GM23248 (cell line): Measurements from ENCODE around the gene DCUN1D3. TPM values are rescaled to one million over a fixed set of nuclear protein-coding genes. Genes with fewer than 3 reads are reported as not detected.

ENCODE experiments used
- DNase-seq: peaks from one replicate; pipeline ENCODE4 v3.0.0-alpha.2; 2015
- H2AFZ ChIP-seq: fragments of 200-600 bp; sonication (generic); 2 replicates; pipeline ENCODE4 v1.6.1; 2016; ENCODE audit warnings: antibody characterized with exemption
- H3F3A ChIP-seq: fragments of 200-600 bp; sonication (generic); 2 replicates; pipeline ENCODE4 v1.6.1; 2016; ENCODE audit warnings: mild to moderate bottlenecking, antibody characterized with exemption, mixed run types; ENCODE audit not compliant: insufficient read depth
- H3K27ac ChIP-seq: fragments of 200-600 bp; sonication (generic); 2 replicates; pipeline ENCODE4 v1.5.1; 2016; ENCODE audit warnings: mild to moderate bottlenecking
- H3K27me3 ChIP-seq: fragments of 200-600 bp; sonication (generic); replicated peaks from 2 replicates; pipeline ENCODE4 v1.6.1; 2016; ENCODE audit warnings: mild to moderate bottlenecking; ENCODE audit not compliant: insufficient read depth
- H3K36me3 ChIP-seq: fragments of 200-600 bp; sonication (generic); 2 replicates; pipeline ENCODE4 v1.6.1; 2016; ENCODE audit warnings: low read depth, mild to moderate bottlenecking
- H3K4me1 ChIP-seq: fragments of 200-600 bp; sonication (generic); 2 replicates; pipeline ENCODE4 v1.6.1; 2016; ENCODE audit warnings: mild to moderate bottlenecking; ENCODE audit not compliant: insufficient read depth
- H3K4me2 ChIP-seq: fragments of 200-600 bp; sonication (generic); one replicate; pipeline ENCODE4 v1.6.1; 2016; ENCODE audit warnings: mild to moderate bottlenecking; ENCODE audit not compliant: unreplicated experiment
- H3K4me3 ChIP-seq: fragments of 200-600 bp; sonication (generic); 2 replicates; pipeline ENCODE4 v1.5.1; 2016; ENCODE audit warnings: mild to moderate bottlenecking
- H3K79me2 ChIP-seq: fragments of 200-600 bp; sonication (generic); 2 replicates; pipeline ENCODE4 v1.6.1; 2016; ENCODE audit warnings: mild to moderate bottlenecking; ENCODE audit not compliant: insufficient read depth
- H3K9ac ChIP-seq: fragments of 200-600 bp; sonication (generic); 2 replicates; pipeline ENCODE4 v1.6.1; 2016; ENCODE audit warnings: mild to moderate bottlenecking
- H3K9me2 ChIP-seq: fragments of 200-600 bp; sonication (generic); 2 replicates; pipeline ENCODE4 v1.6.1; 2016; ENCODE audit warnings: mixed run types, mild to moderate bottlenecking, moderate library complexity; ENCODE audit not compliant: insufficient read depth
- H3K9me3 ChIP-seq: fragments of 200-600 bp; sonication (generic); one replicate; pipeline ENCODE4 v1.6.1; 2017; ENCODE audit warnings: low read depth
- H4K20me1 ChIP-seq: fragments of 200-600 bp; sonication (generic); 2 replicates; pipeline ENCODE4 v1.6.0; 2016; ENCODE audit not compliant: insufficient read depth
- EZH2 ChIP-seq: fragments of 200-600 bp; sonication (generic); IDR thresholded peaks from 2 replicates; pipeline ENCODE4 v1.6.1; 2018; ENCODE audit warnings: antibody characterized with exemption, mild to moderate bottlenecking; ENCODE audit not compliant: insufficient read depth, poor library complexity, severe bottlenecking
- EZH2phosphoT487 ChIP-seq: fragments of 200-600 bp; sonication (generic); IDR thresholded peaks from 2 replicates; pipeline ENCODE4 v1.6.1; 2018; ENCODE audit warnings: antibody characterized with exemption, moderate library complexity, mild to moderate bottlenecking, low read depth; ENCODE audit not compliant: insufficient read depth
- WGBS, 2 experiments: methylation state at CpG; one replicate each; pipeline ENCODE4 v1.1.6; 2015 to 2017; ENCODE audit warnings: low lambda C conversion rate in 2 of 2, low coverage in 1 of 2; ENCODE audit errors: missing lambda C conversion rate in 2 of 2; 5-methylcytosine and 5-hydroxymethylcytosine counted together
- in situ Hi-C: fragments of 300-500 bp; cut with MboI; formaldehyde crosslinking; loops from 2 replicates; pipeline ENCODE4 v1.15.0; 2020
- polyA plus RNA-seq: library from polyadenylated mRNA; unstranded; fragments of >200 nt; fragmentation: Nextera tagmentation; extraction: Ambion mirVana; gene quantifications from 2 replicates; pipeline ENCODE4 v1.2.1, GENCODE V29; 2016
- total RNA-seq: library from RNA; depleted of rRNA; stranded (reverse); fragments of >200 nt; shearing (Covaris generic); gene quantifications from 2 replicates; pipeline ENCODE4 v1.2.3, GENCODE V29; 2014

The DCUN1D3 gene
- total and polyA plus RNA-seq, 2 experiments from 2014 or later: 15.2 to 35.2 TPM

GRCh38 chr16:20844588-20844987, 55.6 kb downstream of the DCUN1D3 start:
- H3K4me1 ChIP-seq: peaks cover 2% of the 10 kb centered on the region; the same call in 1 of the 2 replicates
- no peak overlapping the region for H3K4me2 ChIP-seq
- in situ Hi-C loops: no loop called here

GRCh38 chr16:20844054-20844453, 56.1 kb downstream of the DCUN1D3 start:
- TF ChIP-seq EZH2phosphoT487: no peak
- no peak for TF ChIP-seq EZH2
- no peak overlapping the region for H3K9ac ChIP-seq
- in situ Hi-C loops: no loop called here
- no peaks in the 10 kb centered on the region for H4K20me1 ChIP-seq
- H2AFZ ChIP-seq: no peak overlapping the region
- H3K79me2 ChIP-seq: no peaks in the 10 kb centered on the region
- H3K4me1 ChIP-seq: no peaks in the 10 kb centered on the region
- H3K9me2 ChIP-seq: no peaks in the 10 kb centered on the region
- H3K4me2 ChIP-seq: no peak overlapping the region
- 0 out of 2 replicates have a peak, but pooled peaks cover 2% of the 10 kb centered on the region for H3F3A ChIP-seq
- H3K27ac ChIP-seq: no peak overlapping the region
- H3K4me3 ChIP-seq: no peak overlapping the region
- DNase-seq: no peak
- no peaks in the 10 kb centered on the region; the same call in 1 of the 2 replicates for H3K36me3 ChIP-seq
- H3K9me3 ChIP-seq: no peaks in the 10 kb centered on the region
- no peaks in the 10 kb centered on the region for H3K27me3 ChIP-seq
- 95 to 98% methylated on average over 2 of the region's 2 CpGs for WGBS, 2 experiments

More at GRCh38 chr16:20844588-20844987, 55.6 kb downstream of the DCUN1D3 start:
- Histone ChIP-seq H3K9me2 (no peaks in the 10 kb centered on the region), H3K9me3 (no peaks in the 10 kb centered on the region), H3K27me3 (no peaks in the 10 kb centered on the region), H3K79me2 (no peaks in the 10 kb centered on the region), H3K9ac (no peak overlapping the region), H3K36me3 (no peaks in the 10 kb centered on the region; the same call in 1 of the 2 replicates), H4K20me1 (no peaks in the 10 kb centered on the region), H3K27ac (no peak overlapping the region), H3F3A (0 out of 2 replicates have a peak, but pooled peaks cover 8% of the 10 kb centered on the region), H2AFZ (no peak overlapping the region), H3K4me3 (no peak overlapping the region)
- no peak for TF ChIP-seq EZH2phosphoT487
- TF ChIP-seq EZH2: no peak
- WGBS, 2 experiments: 82 to 87% methylated on average over 3 of the region's 3 CpGs
- DNase-seq: no peak

GRCh38 chr16:20839504-20839903, 60.7 kb downstream of the DCUN1D3 start:
- H3K9ac ChIP-seq: no peak overlapping the region
- no peaks in the 10 kb centered on the region for H3K9me2 ChIP-seq
- no peaks in the 10 kb centered on the region for H3K9me3 ChIP-seq
- H3K79me2 ChIP-seq: no peaks in the 10 kb centered on the region
- no peak overlapping the region for H3K27ac ChIP-seq
- no peaks in the 10 kb centered on the region for H3K4me1 ChIP-seq
- no peaks in the 10 kb centered on the region; the same call in 1 of the 2 replicates for H3K36me3 ChIP-seq
- DNase-seq: no peak
- H4K20me1 ChIP-seq: no peaks in the 10 kb centered on the region
- H3K4me2 ChIP-seq: no peak overlapping the region
- no peak for TF ChIP-seq EZH2
- no peak for TF ChIP-seq EZH2phosphoT487
- H2AFZ ChIP-seq: no peak overlapping the region
- 97 to 100% methylated on average over 2 of the region's 2 CpGs for WGBS, 2 experiments
- no peak overlapping the region for H3K4me3 ChIP-seq
- in situ Hi-C loops: no loop called here
- H3F3A ChIP-seq: no peaks in the 10 kb centered on the region
- H3K27me3 ChIP-seq: no peaks in the 10 kb centered on the region

GRCh38 chr16:20838240-20838639, 61.9 kb downstream of the DCUN1D3 start:
- no peak overlapping the region for H3K27ac ChIP-seq
- no peaks in the 10 kb centered on the region for H3K4me1 ChIP-seq
- H3F3A ChIP-seq: no peaks in the 10 kb centered on the region
- no peaks in the 10 kb centered on the region for H3K79me2 ChIP-seq
- H3K9me3 ChIP-seq: no peaks in the 10 kb centered on the region
- DNase-seq: no peak
- WGBS, 2 experiments: 89 to 91% methylated on average over 1 of the region's 1 CpG
- in situ Hi-C loops: no loop called here
- H3K9me2 ChIP-seq: no peaks in the 10 kb centered on the region
- H4K20me1 ChIP-seq: no peaks in the 10 kb centered on the region
- no peak overlapping the region for H3K4me2 ChIP-seq
- no peaks in the 10 kb centered on the region for H3K27me3 ChIP-seq
- no peak overlapping the region for H2AFZ ChIP-seq
- TF ChIP-seq EZH2: no peak
- no peaks in the 10 kb centered on the region; the same call in 1 of the 2 replicates for H3K36me3 ChIP-seq
- H3K4me3 ChIP-seq: no peak overlapping the region
- H3K9ac ChIP-seq: no peak overlapping the region

- H3K79me2 ChIP-seq: no peaks in the 10 kb centered on the region
- WGBS, 2 experiments: 80% methylated on average over 2 of the region's 2 CpGs
- H3K4me3 ChIP-seq: no peak overlapping the region
- in situ Hi-C loops: no loop called here
- no peak overlapping the region for H2AFZ ChIP-seq
- no peak overlapping the region for H3K9ac ChIP-seq
- H4K20me1 ChIP-seq: no peaks in the 10 kb centered on the region
- no peaks in the 10 kb centered on the region for H3K9me3 ChIP-seq
- no peak overlapping the region for H3K4me2 ChIP-seq
- H3K27me3 ChIP-seq: no peaks in the 10 kb centered on the region
- no peaks in the 10 kb centered on the region for H3F3A ChIP-seq
- 0 out of 2 replicates have a peak, but pooled peaks cover 5% of the 10 kb centered on the region for H3K36me3 ChIP-seq
- peaks cover 8% of the 10 kb centered on the region; the same call in 1 of the 2 replicates for H3K4me1 ChIP-seq
- no peaks in the 10 kb centered on the region for H3K9me2 ChIP-seq
- no peak for TF ChIP-seq EZH2phosphoT487
- TF ChIP-seq EZH2: no peak
- no peak for DNase-seq
- no peak overlapping the region for H3K27ac ChIP-seq
These were observed 67.1 kb downstream of the DCUN1D3 start for GRCh38 chr16:20833086-20833485.
